ENCODE data around the gene GPSM3. TPM values are rescaled to one million over a fixed set of nuclear protein-coding genes. Genes with fewer than 3 reads are reported as not detected.

Gene GPSM3
- total RNA-seq, 1 experiment from 2014 or later, result 10.0 TPM

DNA sequence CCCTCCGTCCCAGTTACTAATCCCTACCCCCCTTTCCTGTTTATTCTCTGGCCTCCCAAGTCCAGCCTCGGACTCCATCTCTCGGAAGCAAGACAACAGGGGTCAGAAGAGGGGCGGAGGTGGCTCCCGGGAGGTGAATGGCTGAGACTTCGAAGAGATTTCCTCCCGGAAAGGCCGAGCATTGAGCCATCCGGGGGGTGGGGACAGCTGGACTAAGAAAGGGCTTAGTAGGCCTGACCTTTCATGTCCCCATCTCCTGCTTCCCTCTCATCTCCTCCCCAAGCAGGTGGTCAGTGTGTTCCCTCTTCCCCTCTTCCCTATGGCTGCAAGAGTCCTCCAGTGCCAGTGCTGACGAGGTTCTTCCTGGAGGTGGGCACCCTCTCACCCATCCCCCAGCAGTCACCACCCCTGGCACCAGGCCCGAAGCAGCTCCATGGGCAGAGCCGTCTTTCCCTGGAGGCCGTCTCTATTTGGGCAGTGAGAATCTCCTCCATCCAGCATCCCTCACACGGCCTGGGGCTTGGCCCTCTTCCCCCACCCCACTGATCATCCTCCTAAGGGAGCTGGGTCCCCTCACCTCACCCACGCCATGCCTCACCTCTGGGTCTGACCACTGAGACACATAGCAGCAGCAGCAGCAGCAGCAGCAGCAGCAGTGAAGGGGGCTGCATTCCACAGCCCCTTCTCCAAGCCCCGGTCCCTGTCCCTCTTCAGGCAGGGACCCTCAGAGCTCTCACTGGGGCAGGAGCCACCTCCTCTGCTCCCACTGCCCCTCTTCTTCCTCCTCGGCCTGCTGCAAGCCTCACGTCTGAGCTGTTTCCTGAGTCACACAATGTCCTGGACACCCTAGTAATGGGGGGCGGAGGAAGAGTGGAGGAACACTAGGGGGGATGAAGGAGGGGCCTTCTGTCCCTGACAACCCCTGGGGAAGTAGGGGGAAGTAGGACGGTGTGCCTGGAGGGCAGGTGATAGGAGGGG lies 31.1 kb upstream of the GPSM3 start, which contains the start of gene NOTCH4:
Gene NOTCH4, minus strand, starts transcription at position 810 of the 978 bp plus-strand sequence. Its CDS starts 139 bp downstream, at position 671.
- POLR2A ChIA-PET, result interaction anchor here (0.6 kb wide), 1 partner anchor 13 kb away, joined by 4 read pairs; no protein-coding TSS in a partner anchor
- Mint-ChIP-seq H3K36me3 (no peaks in the 10 kb centered on the region), H3K4me3 (no peak within 1 kb of the TSS), H3K9me3 (no peaks in the 10 kb centered on the region), H3K27me3 (ENCODE audit: low read depth) (no peaks in the 10 kb centered on the region; the same call in 1 of the 2 replicates), H3K27ac (no peak within 1 kb of the TSS), H3K4me1 (peaks cover 15% of the 10 kb centered on the region)
- DNase-seq (ENCODE audit: low spot score), result no peak
- TF ChIP-seq, protein P1, sequence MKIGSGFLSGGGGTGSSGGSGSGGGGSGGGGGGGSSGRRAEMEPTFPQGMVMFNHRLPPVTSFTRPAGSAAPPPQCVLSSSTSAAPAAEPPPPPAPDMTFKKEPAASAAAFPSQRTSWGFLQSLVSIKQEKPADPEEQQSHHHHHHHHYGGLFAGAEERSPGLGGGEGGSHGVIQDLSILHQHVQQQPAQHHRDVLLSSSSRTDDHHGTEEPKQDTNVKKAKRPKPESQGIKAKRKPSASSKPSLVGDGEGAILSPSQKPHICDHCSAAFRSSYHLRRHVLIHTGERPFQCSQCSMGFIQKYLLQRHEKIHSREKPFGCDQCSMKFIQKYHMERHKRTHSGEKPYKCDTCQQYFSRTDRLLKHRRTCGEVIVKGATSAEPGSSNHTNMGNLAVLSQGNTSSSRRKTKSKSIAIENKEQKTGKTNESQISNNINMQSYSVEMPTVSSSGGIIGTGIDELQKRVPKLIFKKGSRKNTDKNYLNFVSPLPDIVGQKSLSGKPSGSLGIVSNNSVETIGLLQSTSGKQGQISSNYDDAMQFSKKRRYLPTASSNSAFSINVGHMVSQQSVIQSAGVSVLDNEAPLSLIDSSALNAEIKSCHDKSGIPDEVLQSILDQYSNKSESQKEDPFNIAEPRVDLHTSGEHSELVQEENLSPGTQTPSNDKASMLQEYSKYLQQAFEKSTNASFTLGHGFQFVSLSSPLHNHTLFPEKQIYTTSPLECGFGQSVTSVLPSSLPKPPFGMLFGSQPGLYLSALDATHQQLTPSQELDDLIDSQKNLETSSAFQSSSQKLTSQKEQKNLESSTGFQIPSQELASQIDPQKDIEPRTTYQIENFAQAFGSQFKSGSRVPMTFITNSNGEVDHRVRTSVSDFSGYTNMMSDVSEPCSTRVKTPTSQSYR (CRISPR knock-in tag; IDR thresholded peaks at IDR 0.05), result no peak
- TF ChIP-seq FOXP1 (CRISPR knock-in tag; IDR thresholded peaks at IDR 0.05; ENCODE audit: borderline replicate concordance), result no peak
- TF ChIP-seq, protein P2, sequence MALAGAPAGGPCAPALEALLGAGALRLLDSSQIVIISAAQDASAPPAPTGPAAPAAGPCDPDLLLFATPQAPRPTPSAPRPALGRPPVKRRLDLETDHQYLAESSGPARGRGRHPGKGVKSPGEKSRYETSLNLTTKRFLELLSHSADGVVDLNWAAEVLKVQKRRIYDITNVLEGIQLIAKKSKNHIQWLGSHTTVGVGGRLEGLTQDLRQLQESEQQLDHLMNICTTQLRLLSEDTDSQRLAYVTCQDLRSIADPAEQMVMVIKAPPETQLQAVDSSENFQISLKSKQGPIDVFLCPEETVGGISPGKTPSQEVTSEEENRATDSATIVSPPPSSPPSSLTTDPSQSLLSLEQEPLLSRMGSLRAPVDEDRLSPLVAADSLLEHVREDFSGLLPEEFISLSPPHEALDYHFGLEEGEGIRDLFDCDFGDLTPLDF (CRISPR knock-in tag; IDR thresholded peaks at IDR 0.05), result no peak
- no peak for TF ChIP-seq SMAD3 (CRISPR knock-in tag; IDR thresholded peaks at IDR 0.05; ENCODE audit: borderline replicate concordance)
- TF ChIP-seq, protein P3, sequence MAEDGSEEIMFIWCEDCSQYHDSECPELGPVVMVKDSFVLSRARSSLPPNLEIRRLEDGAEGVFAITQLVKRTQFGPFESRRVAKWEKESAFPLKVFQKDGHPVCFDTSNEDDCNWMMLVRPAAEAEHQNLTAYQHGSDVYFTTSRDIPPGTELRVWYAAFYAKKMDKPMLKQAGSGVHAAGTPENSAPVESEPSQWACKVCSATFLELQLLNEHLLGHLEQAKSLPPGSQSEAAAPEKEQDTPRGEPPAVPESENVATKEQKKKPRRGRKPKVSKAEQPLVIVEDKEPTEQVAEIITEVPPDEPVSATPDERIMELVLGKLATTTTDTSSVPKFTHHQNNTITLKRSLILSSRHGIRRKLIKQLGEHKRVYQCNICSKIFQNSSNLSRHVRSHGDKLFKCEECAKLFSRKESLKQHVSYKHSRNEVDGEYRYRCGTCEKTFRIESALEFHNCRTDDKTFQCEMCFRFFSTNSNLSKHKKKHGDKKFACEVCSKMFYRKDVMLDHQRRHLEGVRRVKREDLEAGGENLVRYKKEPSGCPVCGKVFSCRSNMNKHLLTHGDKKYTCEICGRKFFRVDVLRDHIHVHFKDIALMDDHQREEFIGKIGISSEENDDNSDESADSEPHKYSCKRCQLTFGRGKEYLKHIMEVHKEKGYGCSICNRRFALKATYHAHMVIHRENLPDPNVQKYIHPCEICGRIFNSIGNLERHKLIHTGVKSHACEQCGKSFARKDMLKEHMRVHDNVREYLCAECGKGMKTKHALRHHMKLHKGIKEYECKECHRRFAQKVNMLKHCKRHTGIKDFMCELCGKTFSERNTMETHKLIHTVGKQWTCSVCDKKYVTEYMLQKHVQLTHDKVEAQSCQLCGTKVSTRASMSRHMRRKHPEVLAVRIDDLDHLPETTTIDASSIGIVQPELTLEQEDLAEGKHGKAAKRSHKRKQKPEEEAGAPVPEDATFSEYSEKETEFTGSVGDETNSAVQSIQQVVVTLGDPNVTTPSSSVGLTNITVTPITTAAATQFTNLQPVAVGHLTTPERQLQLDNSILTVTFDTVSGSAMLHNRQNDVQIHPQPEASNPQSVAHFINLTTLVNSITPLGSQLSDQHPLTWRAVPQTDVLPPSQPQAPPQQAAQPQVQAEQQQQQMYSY (CRISPR knock-in tag; IDR thresholded peaks at IDR 0.05), result no peak
- no peak for TF ChIP-seq ZNF416 (CRISPR knock-in tag; IDR thresholded peaks at IDR 0.05)
- TF ChIP-seq, protein P4, sequence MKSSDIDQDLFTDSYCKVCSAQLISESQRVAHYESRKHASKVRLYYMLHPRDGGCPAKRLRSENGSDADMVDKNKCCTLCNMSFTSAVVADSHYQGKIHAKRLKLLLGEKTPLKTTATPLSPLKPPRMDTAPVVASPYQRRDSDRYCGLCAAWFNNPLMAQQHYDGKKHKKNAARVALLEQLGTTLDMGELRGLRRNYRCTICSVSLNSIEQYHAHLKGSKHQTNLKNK (CRISPR knock-in tag; IDR thresholded peaks at IDR 0.05), result no peak
- no peak for TF ChIP-seq TEAD4 (CRISPR knock-in tag; IDR thresholded peaks at IDR 0.05)
- TF ChIP-seq IRF2 (CRISPR knock-in tag; IDR thresholded peaks at IDR 0.05; ENCODE audit: borderline replicate concordance, low read depth), result no peak
- CTCF ChIA-PET, result interaction anchor here (0.6 kb wide), 1 partner anchor 14 kb away, joined by 4 read pairs; no protein-coding TSS in a partner anchor
- no peak for ATAC-seq

DNA sequence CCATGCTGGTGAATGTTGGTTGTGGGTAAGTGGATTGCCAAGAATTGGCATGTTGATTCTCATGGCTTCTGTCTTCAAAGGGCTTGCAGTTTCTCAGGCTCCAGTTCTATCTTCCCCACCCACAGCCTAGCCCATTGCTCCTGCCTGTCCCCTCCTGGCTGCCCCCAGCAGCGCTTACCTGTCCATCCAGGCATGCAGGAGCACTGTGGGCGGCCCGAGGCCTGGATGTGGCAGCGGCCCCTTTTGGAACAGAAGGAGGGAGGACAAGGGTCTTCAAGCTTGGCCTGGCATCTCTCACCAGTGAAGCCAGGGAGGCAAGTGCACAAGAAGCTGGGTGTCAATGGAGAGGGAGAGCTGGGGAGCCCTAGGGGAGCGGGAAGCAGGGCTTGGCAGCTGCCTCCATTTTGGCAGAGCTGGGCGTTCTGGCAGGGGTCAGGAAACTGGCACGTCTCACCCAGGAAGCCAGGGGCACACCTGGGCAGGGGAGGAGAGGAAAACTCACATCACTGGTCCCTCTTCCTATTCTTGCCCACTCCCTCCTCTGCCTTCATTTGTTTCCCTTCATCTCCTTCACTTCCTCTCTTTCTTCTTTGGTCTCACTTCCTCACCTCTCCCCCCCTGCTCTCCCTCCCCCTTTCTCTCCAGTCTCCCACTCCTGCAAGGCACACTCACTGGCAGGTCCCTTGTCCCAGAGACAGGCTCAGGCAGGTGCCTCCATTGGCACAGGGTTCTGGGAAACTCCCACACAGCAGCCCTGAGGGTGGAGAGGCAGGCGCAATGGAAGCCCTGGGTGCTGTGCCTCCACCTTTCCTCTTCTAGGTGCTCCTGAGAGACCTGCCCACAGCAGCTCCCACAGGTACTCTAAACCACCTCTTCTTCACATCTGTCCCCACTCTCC lies 30.1 kb upstream of the GPSM3 start:
- ATAC-seq (no peak), DNase-seq (ENCODE audit: low spot score) (no peak)
- POLR2A ChIA-PET, result no interaction called here
- Mint-ChIP-seq H3K27me3 (ENCODE audit: low read depth) (peaks cover 2% of the 10 kb centered on the region; the same call in 1 of the 2 replicates), H3K36me3 (no peaks in the 10 kb centered on the region), H3K27ac (no peak overlapping the region), H3K4me1 (peaks cover 15% of the 10 kb centered on the region), H3K4me3 (no peak overlapping the region), H3K9me3 (no peaks in the 10 kb centered on the region)
- CTCF ChIA-PET, result interaction anchor here (1.1 kb wide), 1 partner anchor 27 kb away, joined by 3 read pairs; no protein-coding TSS in a partner anchor
- TF ChIP-seq GRHL2 (CRISPR knock-in tag; IDR thresholded peaks at IDR 0.05; ENCODE audit: insufficient replicate concordance, severe bottlenecking) (no peak), CREM (CRISPR knock-in tag; IDR thresholded peaks at IDR 0.05) (no peak), FOXJ3 (CRISPR knock-in tag; IDR thresholded peaks at IDR 0.05; ENCODE audit: borderline replicate concordance) (no peak), ZNF138 (CRISPR knock-in tag; conservative IDR thresholded peaks at IDR 0.05) (no peak), ATF1 (CRISPR knock-in tag; IDR thresholded peaks at IDR 0.05) (no peak), JAZF1 (CRISPR knock-in tag; IDR thresholded peaks at IDR 0.05) (no peak)
- TF ChIP-seq, protein P5, sequence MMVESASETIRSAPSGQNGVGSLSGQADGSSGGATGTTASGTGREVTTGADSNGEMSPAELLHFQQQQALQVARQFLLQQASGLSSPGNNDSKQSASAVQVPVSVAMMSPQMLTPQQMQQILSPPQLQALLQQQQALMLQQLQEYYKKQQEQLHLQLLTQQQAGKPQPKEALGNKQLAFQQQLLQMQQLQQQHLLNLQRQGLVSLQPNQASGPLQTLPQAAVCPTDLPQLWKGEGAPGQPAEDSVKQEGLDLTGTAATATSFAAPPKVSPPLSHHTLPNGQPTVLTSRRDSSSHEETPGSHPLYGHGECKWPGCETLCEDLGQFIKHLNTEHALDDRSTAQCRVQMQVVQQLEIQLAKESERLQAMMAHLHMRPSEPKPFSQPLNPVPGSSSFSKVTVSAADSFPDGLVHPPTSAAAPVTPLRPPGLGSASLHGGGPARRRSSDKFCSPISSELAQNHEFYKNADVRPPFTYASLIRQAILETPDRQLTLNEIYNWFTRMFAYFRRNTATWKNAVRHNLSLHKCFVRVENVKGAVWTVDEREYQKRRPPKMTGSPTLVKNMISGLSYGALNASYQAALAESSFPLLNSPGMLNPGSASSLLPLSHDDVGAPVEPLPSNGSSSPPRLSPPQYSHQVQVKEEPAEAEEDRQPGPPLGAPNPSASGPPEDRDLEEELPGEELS (CRISPR knock-in tag; IDR thresholded peaks at IDR 0.05), result no peak
- TF ChIP-seq, protein P6, sequence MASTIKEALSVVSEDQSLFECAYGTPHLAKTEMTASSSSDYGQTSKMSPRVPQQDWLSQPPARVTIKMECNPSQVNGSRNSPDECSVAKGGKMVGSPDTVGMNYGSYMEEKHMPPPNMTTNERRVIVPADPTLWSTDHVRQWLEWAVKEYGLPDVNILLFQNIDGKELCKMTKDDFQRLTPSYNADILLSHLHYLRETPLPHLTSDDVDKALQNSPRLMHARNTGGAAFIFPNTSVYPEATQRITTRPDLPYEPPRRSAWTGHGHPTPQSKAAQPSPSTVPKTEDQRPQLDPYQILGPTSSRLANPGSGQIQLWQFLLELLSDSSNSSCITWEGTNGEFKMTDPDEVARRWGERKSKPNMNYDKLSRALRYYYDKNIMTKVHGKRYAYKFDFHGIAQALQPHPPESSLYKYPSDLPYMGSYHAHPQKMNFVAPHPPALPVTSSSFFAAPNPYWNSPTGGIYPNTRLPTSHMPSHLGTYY (CRISPR knock-in tag; IDR thresholded peaks at IDR 0.05), result no peak
